Sigmoid colon (tissue), 4 donors: Measurements from ENCODE around the gene CCSER1.
"Not testable (repeated sequence)": the region's sequence is repeated elsewhere in the genome, so short reads cannot be mapped to it uniquely, and the experiment has no call there.

Experiments
- CTCF ChIP-seq, 4 experiments: fragments of 450-650 bp in 3 of 4; fragments of 200-600 bp in 1 of 4; IDR thresholded peaks; one replicate each; pipeline ENCODE4 v1.5.1; 2016 to 2019; ENCODE audit warnings: antibody characterized with exemption in 4 of 4, mild to moderate bottlenecking in 3 of 4, moderate library complexity in 2 of 4
- EP300 ChIP-seq, 4 donors: sonication (generic); formaldehyde crosslinking; IDR thresholded peaks; one replicate each; pipeline ENCODE4 v1.6.1; 2017; ENCODE audit warnings: antibody characterized with exemption in 4 of 4

DNA sequence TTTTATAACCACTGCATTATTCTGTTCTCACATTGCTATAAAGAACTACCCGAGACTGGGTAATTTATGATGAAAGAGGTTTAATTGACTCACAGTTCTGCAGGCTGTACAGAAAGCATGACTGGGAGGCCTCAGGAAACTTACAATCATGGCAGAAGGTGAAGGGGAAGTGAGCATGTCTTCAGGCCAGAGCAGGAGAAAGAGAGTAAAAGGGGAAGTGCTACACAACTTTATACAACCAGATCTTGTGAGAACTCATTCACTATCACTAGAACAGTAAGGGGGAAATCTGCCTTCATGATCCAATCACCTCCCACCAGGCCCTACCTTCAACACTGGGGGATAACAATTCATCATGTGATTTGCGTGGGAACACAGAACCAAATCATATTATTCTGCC is 1199.0 kb downstream of the CCSER1 start:
- not testable (repeated sequence) for TF ChIP-seq CTCF, EP300 (IDR thresholded peaks at IDR 0.05)
